HT1080 (cell line): Measurements from ENCODE around the gene SLC12A5. TPM values are rescaled to one million over a fixed set of nuclear protein-coding genes. Genes with fewer than 3 reads are reported as not detected.

Experiments used
- DNase-seq: peaks from one replicate; pipeline ENCODE4 v3.0.0-alpha.2; 2015; ENCODE audit warnings: low read depth
- total RNA-seq: library from RNA; depleted of rRNA; stranded (reverse); fragments of >200 nt; shearing (Covaris generic); gene quantifications from 2 replicates; pipeline ENCODE4 v1.2.3, GENCODE V29; 2014

Gene SLC12A5
- total RNA-seq, 1 experiment from 2014 or later: 5.1 TPM

DNA sequence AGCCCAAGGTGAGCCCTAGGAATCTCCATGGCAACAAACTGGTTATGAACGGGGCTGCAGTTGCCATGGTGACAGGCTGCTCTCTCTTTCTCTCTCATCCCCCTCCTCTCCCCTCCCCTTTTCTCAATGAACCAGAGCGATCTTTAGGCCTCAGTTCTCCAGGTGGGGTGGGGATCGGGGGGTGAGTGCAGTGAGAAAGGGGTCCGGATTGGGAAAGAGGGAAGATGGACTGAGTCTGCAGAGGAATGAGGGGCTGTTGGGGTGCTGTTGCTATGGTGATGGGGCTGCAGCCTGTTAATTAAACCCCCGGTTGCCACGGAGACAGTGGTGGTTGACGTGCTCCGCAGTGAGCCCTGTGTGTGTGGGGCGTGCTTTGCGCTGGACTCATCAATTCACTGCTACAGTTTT is 3.6 kb upstream of the SLC12A5 start:
- DNase-seq: no peak

DNA sequence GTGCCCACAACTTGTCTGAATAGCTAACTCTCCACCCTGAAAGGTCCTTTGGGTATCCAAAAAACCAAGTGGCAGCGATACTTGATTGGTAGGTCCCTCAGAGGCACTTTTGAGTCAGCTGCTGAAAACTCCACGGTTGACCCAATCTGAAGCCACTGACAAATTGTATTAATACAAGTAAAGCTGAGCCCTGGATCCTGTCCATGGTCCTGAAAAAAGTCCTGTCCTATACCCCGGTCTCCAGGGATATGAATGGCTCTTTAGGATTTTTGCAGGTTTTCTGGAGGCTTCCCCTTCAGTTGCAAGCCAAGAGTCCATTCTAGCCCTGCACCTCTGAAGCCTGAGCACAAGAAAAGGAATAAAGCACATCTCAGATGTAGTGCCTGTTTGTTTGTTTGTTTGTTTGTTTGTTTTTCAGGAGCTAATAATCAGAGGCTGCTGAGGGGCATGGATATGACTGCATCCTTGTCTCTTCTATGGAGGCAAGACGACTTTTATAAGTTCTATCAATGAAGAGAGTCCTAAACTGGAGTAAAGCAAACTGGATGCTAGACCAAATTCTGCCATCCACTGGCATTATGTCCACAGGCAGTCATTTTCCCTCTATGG is 1.7 kb upstream of the SLC12A5 start:
- DNase-seq: no peak

DNA sequence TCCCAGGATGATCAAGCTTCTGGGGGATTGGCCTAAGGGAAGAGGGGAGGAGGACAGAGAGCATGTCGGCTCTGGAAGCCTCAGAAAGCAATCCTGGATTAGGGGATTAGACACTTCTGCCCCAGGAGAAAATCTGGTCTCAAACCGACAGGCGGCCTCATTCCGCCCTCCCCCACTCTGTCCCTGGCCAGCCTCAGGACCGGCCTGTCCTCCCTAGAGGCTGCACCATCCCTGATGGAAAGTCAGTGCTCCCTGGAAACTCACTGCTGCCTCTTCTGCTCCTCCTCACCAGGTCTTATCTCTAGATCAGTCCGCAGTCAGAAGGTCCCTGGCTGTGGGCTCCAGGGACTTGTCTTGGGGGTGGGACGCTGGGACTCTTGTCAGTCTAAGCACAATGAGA is 905 bp upstream of the SLC12A5 start:
- DNase-seq: no peak

DNA sequence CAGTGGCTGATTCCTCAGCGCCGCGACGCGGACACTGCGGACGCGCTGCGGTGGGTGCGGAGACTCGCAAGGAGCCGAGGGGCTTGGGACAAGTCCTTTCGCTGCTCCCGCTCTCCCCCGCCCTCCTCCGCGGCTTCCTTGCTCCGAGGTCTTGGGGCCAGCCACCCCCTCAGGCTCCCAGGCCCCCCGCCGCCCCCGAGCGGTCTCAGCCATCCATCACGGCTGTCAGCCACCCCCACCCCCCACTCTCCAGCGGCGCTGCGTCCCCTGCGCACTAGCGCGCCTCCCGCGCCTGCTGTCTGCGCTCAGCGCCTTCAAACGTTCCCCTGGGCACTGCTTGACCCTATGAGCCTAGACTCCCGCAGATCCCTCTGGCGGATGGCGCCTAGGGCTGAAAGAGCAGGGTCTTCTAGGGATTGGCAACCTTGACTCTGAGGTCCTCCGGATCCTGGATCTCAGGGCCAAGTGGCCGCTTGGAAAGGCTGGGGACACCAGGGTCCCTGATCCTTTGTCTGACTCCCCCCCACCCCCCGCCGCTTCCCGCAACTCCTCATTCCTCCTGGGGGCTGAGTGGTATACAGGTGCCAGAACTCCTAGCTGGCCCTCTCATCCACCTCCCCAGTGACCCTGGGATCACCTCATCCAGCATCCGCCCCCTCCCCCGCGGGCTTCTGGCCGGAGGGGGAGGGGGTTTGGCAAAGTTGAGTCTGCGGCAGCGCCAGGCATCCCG is 1.4 kb downstream of the SLC12A5 start:
- DNase-seq: no peak

DNA sequence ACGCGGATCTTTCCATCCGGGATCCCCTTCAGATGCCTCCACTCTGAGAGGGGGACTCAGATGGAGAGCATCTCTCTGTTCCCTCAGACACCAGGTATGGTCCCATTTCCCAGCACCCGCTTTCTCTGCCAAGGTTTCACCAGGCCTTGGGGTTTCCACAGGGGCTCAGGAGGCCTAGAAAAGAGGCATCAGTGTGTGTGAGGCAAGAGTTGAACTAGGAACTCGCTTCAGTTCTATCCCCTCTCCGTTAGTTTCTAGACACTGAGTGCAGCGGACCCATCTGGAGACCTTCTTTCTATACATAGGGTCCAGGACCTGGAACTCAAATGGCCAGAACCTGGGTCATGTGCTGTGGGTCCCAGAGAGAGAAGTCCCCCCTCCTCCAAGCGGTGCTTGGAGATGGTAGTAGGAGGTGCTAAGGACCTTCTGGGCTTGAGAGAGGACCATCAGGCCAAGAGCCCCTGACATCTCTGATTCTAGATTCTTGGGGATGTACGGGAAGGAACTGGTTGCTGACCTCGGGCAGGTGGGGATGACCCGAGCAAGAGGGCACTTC is 2.1 kb downstream of the SLC12A5 start:
- no peak for DNase-seq

DNA sequence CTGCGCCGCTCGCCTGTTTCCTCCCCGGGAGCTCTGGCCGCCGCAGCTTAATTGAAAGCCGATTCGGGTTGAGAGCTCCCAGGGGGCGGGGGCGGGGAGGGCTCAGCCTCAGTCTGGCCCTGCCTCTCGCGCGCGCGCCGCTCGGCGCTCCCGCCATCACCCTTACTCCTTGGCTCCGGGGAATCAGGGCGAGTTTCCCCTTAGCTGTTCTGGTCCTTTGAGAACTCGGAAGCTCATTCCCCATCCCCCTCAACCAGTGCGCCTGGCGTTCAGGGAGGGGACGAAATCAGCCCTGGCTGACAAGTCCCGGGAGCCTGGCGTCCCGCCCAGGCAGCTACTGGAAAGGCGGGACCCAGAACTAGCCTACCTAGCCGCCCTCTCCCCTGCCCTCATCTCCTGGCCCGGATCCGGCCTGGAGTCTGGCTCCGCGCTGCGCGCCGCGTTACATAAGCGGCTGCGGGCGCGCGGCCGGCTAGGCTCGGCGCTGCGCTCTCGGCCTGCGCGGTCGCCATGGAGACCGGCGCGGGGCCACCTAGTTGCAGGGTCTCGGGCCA is 2.8 kb downstream of the SLC12A5 start:
- DNase-seq: no peak

DNA sequence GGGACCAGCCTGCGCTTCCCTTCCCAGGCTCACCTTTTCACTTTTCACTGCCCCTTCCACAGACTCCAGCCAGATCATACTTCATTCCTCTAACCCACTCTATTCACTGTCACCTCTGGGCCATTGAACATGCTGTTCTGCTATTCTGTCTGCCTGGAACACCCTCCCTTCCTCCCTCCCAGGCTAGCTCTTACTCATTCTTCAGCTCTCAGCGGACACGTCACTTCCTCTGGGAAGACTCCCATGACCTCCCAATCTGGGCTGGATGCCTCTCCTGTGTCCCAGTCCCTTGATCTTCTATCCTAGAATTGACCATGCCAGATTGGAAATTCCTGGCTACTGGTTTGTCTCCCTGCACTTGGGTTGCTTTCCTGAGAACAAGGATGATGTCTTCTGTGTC is 5.0 kb downstream of the SLC12A5 start:
- peak; percentile 47 for DNase-seq

DNA sequence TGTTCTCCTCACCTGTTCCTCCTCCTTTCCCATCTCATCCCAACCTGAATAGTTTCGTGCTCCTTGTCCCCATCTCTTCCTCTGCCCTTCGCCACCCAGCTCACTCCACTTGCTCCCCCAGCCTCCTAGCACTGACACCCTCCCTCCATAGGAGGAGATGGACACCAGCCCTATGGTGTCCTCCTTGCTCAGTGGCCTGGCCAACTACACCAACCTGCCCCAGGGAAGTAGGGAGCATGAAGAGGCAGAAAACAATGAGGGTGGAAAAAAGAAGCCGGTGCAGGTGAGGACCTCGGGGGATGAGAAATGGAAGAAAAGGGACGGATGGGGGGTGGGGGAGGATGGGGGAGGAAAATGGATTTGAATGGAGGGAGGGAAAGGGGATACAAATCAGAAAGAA is 6.2 kb downstream of the SLC12A5 start:
- no peak for DNase-seq

DNA sequence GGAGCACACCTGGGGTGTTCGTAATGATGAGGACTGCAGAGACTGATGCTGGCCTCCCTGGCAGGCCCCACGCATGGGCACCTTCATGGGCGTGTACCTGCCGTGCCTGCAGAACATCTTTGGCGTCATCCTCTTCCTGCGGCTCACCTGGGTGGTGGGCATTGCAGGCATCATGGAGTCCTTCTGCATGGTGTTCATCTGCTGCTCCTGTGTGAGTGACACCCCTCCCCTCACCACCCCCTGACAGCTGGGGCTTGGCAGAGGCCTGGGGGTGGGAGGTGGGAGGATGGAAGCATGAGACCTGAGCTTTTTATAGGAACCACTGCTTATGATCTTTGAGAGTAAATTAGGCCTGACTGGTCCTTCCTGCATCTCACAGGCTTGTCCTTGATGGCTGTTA is 6.7 kb downstream of the SLC12A5 start:
- no peak for DNase-seq

DNA sequence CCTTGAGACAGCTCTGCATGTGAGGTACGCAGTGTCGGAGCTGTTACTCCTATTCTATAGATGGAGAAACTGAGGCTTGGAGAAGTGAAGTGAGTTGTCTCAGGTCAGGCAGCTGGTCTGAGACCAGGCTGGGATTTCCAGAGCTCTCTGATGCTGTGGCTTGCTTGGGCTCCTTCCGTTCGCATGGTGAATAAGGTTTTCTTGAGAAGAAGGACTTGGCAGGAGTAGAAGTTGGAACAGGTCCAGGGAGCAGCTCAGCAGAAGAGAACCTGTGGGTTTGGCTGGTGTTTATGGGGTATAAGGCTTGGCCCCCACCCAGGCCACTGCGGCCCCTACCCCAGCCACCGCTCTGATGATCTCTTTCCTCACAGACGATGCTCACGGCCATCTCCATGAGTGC is 7.4 kb downstream of the SLC12A5 start:
- no peak for DNase-seq

DNA sequence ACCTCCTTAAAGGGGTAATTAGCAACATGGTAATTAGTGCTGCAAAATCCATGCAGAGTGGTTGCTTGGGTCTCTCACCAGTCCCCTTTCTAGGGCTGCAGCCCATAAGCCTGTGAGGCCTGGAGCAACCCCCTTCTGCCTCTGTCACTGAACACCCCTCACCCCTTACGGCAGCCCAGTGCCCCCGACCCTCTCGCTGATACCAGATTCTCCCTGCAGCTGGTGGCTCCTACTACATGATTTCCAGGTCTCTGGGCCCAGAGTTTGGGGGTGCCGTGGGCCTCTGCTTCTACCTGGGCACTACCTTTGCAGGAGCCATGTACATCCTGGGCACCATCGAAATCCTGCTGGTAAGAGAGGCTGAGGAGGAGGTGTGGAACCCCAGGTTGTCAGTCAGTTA is 8.0 kb downstream of the SLC12A5 start:
- DNase-seq: no peak

DNA sequence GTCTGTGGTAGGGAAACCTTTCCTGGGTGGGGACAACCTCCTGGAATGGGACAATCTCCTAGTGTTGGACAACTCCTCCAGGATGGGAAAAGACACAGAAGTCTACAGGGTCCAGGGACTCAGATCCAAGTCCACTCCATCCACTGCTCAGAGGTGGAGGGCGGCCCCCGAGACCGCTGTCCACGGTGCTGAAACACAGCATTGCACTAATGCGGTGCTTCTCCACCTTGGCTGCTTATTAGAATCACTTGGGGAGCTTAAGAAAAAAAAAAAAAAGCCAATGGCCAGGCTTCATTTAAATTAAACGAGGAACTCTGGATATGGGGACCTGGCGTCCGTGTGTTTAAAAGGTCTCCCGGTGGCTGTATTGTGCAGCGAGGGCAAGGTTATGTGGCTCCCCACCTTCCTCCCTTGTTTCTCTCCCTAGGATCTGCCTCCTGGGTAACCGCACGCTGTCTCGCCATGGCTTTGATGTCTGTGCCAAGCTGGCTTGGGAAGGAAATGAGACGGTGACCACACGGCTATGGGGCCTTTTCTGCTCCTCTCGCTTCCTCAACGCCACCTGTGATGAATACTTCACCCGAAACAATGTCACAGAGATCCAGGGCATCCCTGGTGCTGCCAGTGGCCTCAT is 12.0 kb downstream of the SLC12A5 start:
- DNase-seq: peak; percentile 39

DNA sequence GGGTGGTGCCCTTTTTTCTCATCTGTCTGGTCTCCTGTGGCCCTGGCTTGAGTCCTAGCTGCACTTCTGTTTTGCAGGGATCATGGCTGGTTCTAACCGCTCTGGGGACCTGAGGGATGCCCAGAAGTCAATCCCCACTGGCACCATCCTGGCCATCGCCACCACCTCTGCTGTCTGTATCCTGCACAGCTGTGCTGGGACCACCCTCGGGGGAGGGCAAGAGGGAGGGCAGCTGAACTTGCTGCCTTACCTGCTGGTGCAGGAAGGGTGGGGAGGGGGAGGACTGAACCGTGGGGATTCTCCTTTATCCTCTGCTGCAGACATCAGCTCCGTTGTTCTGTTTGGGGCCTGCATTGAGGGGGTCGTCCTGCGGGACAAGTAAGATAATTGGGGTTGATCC is 14.5 kb downstream of the SLC12A5 start:
- DNase-seq: no peak

DNA sequence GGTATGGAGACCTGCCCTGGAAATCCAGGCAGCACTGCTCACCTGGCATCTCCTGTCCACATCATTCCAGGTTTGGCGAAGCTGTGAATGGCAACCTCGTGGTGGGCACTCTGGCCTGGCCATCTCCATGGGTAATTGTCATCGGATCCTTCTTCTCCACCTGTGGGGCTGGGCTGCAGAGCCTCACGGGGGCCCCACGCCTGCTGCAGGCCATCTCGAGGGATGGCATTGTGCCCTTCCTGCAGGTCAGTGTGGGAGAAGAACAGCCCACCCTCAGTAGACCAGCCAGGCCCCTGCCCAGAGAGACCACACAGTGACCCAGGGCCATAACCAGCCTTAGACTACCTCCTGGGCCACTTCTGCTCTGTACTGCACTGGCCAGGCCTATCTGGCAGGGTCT is 15.9 kb downstream of the SLC12A5 start:
- no peak for DNase-seq

DNA sequence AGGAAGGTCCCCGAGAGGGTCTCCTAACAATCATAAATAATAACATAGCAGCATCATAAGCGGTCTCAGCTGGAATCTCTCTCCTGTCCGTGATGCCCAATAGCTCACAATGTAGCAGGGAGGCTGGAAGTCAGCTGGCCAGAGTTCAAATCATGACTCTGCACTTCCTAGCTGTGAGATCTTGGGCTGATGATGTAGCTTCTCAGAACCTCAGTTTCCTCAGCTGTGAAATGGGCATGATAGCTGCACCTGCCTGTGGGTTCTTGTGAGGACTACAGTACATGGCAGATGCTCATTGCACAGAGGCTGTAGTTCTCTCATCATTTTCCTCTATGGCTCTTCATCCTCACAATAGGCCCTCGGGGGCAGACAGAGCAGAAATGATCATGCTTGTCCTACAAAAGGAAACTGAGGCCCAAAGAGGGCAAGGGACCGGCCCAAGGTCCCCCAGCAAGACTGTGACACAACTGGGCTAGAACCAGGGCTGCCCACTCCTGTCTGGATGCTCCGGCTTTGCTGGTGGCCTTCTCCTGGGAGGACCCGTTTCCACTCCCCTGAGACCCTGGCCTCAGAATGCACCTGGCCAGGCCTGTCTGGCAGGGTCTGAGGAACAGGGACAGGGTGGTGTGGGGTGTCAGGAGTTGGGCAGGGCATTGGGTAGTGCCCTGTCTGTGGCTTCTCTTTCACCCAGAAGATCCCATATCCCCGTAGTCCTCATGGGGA is 17.7 kb downstream of the SLC12A5 start:
- no peak for DNase-seq

DNA sequence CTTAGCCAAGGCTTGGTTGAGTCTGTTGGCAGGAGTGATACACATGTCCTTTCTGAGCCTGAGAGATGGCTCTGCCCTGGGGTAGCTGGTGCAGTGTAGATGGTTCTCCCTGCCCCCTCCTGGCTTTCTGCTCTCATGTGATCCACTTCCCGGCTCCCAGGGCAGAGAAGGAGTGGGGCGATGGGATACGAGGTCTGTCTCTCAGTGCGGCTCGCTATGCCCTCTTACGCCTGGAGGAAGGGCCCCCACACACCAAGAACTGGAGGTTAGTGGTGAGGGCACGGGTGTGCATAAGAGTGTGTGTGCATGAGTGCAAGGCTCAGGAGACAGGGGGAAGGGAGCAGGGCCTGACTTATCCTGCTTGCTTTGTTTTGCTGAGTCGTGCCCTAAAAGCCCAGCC is 18.8 kb downstream of the SLC12A5 start:
- no peak for DNase-seq

DNA sequence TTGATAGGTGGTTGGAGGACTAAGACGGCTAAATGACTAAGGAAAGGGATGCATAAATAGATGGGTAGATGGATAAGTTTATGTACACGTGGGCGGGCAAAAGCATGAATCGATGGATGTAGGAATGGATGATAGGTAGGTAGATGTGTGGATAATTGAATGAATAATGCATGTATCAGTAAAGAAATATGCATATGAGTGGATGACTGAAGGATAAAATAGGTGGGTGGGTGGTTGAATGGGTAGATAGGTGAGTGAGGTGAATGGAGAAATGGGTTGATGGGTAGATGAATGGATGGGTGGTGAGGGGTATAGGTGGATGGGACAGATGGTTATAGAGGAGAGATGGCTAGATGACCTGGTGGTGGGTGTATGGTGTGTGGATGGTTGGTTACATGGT is 20.2 kb downstream of the SLC12A5 start:
- DNase-seq: no peak

DNA sequence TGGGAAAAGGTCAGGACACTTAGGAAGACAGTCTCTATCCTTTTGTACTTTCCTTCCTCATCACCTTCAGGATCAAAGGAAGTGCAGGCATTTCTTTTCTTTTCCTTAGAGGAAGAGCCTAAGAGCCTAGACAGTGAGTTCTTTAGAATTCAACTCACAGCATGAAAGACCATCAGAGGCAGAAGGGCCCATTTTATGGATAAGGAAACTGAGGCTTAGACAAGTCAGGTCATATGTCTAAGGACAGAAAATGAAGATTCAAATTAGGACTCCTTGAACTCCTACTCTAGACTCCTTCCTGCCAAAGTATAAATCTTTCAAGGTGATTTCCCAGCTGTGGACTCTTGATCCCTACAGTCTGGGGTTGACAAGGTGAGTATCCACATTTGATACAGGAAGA is 20.8 kb downstream of the SLC12A5 start:
- DNase-seq: no peak

DNA sequence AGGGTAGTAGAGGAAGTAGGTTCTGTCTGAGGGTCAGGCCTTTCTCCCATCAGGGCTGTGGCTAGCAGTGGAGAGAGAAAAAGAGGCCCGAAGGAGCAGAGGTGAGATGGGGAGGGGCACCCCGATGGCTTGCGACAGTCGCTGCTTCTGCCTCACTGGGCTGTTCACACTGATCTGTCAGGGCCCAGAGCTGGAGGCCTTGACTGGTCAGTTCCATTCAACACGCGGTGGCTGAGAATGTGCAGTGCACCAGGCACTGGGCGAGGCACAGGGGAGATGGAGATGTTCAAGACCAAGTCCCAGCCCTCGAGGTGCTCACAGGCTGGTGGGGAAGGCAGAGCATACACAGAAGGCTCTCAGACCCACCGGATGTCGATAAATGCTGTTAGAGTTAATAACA is 21.4 kb downstream of the SLC12A5 start:
- DNase-seq: no peak

DNA sequence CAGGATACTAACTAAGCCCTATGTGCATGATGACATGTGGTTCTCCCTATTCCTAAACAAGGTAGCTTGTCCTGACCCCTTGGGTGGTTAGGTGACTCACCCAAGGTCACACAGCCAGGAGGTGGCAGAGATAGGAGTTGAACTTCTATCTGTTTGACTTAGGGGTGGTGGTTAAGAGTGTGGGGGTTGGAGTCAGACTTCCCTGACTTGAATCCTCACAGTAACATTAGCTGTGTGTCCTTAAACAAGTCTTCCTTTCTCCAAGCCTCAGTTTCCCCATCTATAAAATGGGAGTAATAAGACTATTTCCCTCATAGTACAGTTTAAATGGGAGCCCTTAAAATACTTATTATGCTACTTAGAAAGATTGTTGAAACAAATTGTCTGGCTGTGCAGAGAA is 21.9 kb downstream of the SLC12A5 start:
- no peak for DNase-seq

DNA sequence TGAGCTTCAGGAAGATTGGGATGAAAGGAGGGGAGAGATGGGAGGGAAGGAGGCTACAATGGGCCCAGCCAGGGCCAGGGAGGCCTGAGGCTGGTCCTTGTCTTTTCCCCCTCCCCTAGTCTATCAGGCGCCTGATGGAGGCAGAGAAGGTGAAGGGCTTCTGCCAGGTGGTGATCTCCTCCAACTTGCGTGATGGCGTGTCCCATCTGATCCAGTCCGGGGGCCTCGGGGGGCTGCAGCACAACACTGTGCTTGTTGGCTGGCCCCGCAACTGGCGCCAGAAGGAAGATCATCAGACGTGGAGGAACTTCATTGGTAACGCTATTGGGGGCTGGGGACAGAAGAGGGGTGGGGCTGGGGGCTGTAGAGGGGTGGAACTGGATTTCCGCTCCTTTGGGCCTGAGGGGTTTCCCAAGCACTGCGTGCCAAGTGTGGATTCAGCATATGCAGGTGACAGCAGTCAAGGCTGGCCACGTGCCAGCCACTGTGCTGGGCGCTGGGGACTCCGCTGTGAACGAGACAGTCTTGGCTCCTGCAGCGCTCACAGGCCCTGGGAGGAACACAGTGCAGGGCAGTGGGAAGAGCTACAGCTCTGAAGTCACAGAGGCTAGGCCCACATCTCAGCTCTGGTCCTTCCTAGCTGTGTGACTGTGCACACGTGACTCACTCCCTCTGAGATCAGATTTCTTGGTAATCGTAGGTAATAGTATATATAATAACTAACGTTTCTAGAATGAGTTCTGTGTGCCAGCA is 22.7 kb downstream of the SLC12A5 start:
- DNase-seq: peak; percentile 55
